GM19324 (cell line): Measurements from ENCODE around the gene ECI2.
"Not testable (repeated sequence)": the region's sequence is repeated elsewhere in the genome, so short reads cannot be mapped to it uniquely, and the experiment has no call there.

Experiments
- ATAC-seq: cut with Tn5 transposase; IDR thresholded peaks from one replicate; pipeline ENCODE4 v1.9.1; 2021; ENCODE audit warnings: mild to moderate bottlenecking, moderate library complexity; ENCODE audit not compliant: unreplicated experiment, low FRiP score

Gene ECI2

GRCh38 chr6:4145083-4145482 is 9.7 kb upstream of the ECI2 start:
- ATAC-seq = no peak

GRCh38 chr6:4139272-4139671 is 3.9 kb upstream of the ECI2 start:
- ATAC-seq = no peak

GRCh38 chr6:4138186-4138585 is 2.8 kb upstream of the ECI2 start:
- ATAC-seq = no peak

- no peak for ATAC-seq
These were observed 1.0 kb upstream of the ECI2 start for GRCh38 chr6:4136354-4136831.

- ATAC-seq = peak; percentile 72
These were observed 434 bp upstream of the ECI2 start for GRCh38 chr6:4135665-4136353.

GRCh38 chr6:4133941-4134838 is 1.2 kb downstream of the ECI2 start:
- no peak for ATAC-seq

- ATAC-seq = no peak
These were observed 4.9 kb downstream of the ECI2 start for GRCh38 chr6:4130357-4130987.

- no peak for ATAC-seq
These were observed 5.9 kb downstream of the ECI2 start for GRCh38 chr6:4129446-4129845.

GRCh38 chr6:4128748-4129147 is 6.6 kb downstream of the ECI2 start:
- no peak for ATAC-seq

GRCh38 chr6:4128072-4128471 is 7.3 kb downstream of the ECI2 start:
- ATAC-seq = no peak

GRCh38 chr6:4125933-4126864 is 9.2 kb downstream of the ECI2 start:
- no peak for ATAC-seq

- no peak for ATAC-seq
These were observed 9.9 kb downstream of the ECI2 start for GRCh38 chr6:4125500-4125899.

- no peak for ATAC-seq
These were observed 11.0 kb downstream of the ECI2 start for GRCh38 chr6:4124351-4124750.

GRCh38 chr6:4115741-4116140 is 19.6 kb downstream of the ECI2 start:
- ATAC-seq = no peak

- ATAC-seq = no peak
These were observed 21.3 kb downstream of the ECI2 start for GRCh38 chr6:4114123-4114522.

GRCh38 chr6:4113649-4114048 is 21.7 kb downstream of the ECI2 start:
- no peak for ATAC-seq

GRCh38 chr6:4112366-4112765 is 23.0 kb downstream of the ECI2 start:
- no peak for ATAC-seq

GRCh38 chr6:4109363-4109815 is 26.0 kb downstream of the ECI2 start:
- ATAC-seq = not testable (repeated sequence)

GRCh38 chr6:4108561-4109093 is 26.7 kb downstream of the ECI2 start:
- no peak for ATAC-seq

- no peak for ATAC-seq
These were observed 27.5 kb downstream of the ECI2 start for GRCh38 chr6:4107873-4108272.
